HL-60/S4 treated with phorbol 12-myristate 13-acetate at 8.2 ng/mL for 4 days and 3 days (cell line): ENCODE measurements around the gene ADAMTS17.

Experiments used
- in situ Hi-C: fragments of 300-500 bp; cut with MboI; formaldehyde crosslinking; loops from 2 replicates; pipeline ENCODE4 v1.15.0; 2022; ENCODE audit warnings: low sequenced_read_pairs

The ADAMTS17 gene

GRCh38 chr15:100059094-100059493 is 282.7 kb downstream of the ADAMTS17 start:
- in situ Hi-C loops = no loop called here

DNA sequence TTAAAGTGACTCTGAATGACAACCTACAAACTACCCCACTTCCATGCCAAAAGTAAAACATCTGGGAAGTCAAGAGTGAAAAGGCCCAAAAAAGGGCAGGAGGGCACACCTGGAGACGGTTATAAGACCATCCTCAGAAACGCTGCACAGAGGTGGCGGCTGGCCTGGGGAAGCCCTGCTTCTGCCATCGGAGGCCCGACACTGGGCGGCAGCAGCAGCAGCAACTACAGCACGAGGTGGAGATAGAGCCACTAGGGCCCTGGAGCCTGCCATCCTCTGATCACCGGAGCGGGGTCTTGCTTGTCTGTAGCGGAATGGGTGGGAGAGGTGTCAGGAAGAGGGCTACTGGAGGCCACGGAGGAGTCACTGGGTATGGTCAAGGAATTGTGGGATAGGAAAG is 283.3 kb downstream of the ADAMTS17 start:
- in situ Hi-C loops = no loop called here

- in situ Hi-C loops = no loop called here
These were observed 284.5 kb downstream of the ADAMTS17 start for GRCh38 chr15:100057281-100057680.

DNA sequence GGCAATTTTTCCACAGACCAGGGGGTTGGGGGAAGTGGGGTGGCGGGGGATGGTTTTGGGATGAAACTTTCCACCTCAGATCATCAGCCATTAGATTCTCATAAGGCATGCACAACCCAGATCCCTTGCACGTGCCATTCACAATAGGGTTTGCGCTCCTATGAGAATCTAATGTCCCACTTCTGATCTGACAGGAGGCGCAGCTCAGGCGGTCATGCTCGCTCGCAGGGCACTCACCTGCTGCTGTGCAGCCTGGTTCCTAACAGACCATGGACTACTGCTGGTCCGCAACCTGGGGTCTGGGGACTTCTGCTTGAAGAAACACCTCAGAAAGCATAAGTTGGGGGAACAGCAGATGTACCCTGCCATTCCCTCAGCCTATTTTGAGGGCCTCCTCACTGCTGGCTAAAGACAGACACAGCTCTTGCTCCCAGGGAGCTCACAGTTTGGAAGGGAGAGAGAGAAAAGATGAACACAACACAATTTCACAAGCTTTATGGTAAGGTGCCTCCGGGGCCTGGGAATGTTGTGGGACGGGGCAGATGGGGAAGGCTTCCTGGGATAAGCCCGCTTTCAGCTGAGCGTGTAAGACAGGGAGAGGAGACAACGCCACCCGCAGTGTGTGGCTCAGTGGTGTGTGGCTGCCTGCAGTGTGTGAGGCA is 285.2 kb downstream of the ADAMTS17 start:
- in situ Hi-C loops = no loop called here

DNA sequence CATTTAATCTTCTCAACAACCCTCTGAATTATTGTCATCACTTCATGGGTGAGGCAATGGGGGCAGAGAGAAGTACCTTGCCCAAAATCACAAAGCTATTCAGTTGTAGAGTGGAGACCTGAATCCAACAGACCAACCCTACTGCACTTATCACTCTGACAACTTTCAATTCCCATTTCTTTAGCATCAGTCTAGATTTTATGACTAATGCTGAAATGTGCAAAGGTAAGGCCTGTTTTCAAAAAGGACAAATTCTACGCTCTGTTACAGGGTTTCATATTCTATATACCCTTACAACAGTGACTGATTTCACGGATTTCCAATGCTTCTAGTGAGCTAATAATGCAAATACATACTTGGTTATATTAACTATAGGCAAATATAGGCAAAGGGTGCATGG is 286.0 kb downstream of the ADAMTS17 start:
- in situ Hi-C loops = no loop called here

DNA sequence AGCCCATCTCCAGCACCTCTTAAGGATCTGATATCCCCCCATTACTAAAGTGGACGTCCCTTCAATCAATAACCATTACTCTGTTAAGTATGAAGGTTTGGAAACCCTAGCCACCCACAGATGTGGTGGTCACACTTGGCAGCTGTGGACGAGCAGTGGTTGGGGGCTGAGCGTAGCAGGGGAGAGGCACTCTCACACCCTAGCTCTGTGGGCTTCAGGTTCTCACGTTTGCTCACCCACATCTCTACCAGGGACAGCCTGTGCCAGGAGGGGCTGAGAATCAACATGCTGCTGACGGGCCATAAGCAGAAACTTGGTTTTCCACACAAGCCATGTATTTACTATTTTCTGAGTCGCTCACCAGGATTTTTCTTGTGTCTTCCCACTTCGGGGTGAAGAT is 287.2 kb downstream of the ADAMTS17 start:
- in situ Hi-C loops = no loop called here

DNA sequence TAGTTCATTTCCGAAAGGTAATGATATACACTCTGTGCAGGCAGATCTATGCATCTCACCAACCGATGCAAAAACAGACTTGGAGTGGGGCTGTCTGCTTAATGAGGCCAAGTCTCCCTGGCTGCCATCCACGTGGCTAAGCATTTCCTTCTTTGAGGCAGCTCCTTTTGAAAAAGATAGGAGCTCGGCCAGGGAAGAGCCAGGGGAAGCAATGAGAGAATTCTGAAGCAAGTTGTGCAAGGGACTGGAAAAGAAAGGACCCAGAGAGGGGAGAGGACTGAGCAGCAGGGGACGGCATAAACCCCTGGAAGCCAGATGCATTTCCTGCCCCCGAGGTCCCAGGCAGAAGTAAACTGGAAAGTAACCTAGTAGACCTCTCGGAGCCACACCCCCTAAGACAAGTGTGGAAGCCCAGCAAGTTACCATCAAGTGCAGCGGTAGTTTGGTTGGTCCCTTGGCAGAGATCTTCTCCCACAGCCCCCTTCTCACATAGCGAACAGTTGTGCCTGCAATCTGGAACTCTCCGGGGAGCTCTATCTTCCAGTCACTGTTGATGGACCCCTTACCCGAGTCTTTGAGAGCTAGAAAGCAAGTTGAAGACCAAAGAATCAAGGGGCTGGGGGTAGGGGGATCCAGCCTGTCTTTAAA is 288.2 kb downstream of the ADAMTS17 start:
- in situ Hi-C loops = no loop called here

GRCh38 chr15:100052716-100053473 is 288.9 kb downstream of the ADAMTS17 start:
- in situ Hi-C loops = no loop called here

- in situ Hi-C loops = no loop called here
These were observed 290.6 kb downstream of the ADAMTS17 start for GRCh38 chr15:100050877-100051786.

DNA sequence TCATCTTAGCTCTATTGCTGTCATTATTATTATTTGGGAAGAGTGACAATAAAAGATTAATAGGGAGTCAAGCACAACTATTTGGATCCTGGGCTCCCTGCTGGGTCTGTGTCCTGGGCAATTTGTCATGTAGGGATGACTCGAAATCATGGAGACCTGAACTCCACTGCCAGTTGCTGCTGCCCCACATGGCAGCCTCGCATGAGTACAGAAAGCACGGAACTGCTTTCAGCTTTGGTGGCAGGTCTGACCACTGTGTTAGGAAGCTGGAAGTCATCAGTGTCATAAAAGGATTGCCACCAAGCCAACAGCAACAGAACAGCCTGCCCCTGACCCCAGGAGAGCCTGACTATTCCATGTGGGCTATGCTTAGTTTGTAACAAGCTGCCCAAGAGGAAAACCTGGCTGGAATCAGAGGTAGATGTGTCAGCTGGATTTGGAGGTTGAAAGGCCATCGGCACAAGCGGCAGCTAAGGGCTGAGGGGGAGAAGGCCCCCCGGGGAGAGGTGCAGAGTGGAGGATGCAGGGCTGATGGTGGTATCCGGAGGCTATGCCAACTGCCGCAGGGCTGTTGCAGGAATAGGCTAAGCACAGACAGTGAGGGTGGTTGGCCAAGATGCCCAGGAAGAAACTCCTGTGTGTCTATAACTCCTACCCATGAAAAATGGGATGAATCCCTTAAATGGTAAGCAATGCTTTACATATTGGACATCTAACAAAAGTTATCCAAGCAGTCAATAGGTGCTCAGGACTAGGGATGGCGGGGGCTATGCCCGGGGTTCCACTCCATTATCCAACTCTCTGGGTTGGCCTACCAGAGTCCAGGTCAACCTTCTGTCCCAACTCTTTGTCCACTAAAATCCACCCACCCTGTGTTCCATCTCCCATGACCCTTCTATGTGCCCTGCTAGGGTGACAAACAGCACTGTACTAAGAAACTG is 291.6 kb downstream of the ADAMTS17 start:
- in situ Hi-C loops = no loop called here

DNA sequence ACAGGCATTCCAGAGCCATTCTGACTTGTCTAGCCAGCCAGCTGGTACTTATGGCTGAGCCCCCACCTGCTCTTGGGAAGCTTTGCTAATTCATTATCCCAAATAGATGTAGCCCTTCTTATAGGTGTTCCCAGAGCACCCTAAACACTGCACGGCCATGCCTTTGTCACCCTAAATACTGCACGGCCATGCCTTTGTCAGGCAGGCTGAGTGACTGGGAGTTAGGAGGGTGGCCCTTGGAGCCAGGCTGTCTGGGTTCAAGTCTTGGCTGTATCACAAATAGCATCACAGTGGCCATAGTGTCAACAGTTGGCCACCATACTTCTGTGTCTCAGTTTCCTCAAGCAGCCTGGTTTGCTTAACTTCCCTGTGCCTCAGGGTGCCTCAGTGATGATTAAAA is 292.3 kb downstream of the ADAMTS17 start:
- in situ Hi-C loops = no loop called here

- in situ Hi-C loops = no loop called here
These were observed 293.0 kb downstream of the ADAMTS17 start for GRCh38 chr15:100048736-100049135.

DNA sequence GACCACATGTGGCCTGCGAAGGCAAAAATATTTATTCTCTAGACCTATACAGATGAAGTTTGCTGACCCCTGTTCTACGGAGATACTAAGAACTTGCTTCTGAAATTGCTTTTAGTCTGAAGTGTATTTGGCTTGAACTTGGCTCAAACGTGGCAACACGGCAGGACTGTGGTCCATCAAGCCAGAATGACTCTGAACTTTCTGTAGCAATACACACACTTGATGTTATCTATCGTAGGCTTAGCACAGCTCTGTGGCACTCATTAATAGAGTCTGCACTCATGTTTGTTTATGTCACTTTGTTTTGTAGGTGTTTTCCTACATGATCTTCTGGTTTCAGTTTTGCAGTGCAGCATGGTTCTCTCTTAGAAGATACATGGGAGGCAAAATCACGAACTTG is 298.1 kb downstream of the ADAMTS17 start:
- in situ Hi-C loops = no loop called here

DNA sequence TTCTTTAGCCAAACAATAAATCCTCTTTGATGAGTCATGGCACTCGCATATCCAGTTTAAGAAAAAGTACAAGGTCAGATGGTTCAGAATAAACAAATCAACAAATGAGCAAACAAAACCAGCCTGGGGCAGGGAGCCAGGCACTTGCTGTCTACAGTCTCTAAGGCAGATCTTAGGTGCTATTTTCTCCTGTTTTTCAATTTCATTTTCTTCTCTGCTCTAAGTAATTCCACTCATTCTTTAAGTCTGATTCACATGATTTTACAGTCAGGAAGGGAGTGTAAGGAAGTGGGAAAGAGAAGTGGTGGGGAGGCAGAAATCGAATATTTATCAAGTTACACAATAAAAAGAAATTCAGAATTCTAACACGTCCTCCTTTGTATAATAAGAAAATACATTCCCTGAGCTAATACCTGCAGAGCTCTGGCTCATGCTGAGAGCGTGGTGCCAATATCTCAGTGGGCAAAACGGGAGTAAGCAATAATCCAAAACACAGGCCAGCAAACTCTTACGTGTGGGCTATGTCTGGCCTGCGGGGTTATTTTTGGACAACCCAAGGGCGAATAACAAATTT is 298.6 kb downstream of the ADAMTS17 start:
- in situ Hi-C loops = no loop called here

GRCh38 chr15:100042558-100042957 is 299.2 kb downstream of the ADAMTS17 start:
- in situ Hi-C loops = no loop called here

GRCh38 chr15:100041127-100041828 is 300.5 kb downstream of the ADAMTS17 start:
- in situ Hi-C loops = no loop called here

- in situ Hi-C loops = no loop called here
These were observed 301.8 kb downstream of the ADAMTS17 start for GRCh38 chr15:100039994-100040393.

DNA sequence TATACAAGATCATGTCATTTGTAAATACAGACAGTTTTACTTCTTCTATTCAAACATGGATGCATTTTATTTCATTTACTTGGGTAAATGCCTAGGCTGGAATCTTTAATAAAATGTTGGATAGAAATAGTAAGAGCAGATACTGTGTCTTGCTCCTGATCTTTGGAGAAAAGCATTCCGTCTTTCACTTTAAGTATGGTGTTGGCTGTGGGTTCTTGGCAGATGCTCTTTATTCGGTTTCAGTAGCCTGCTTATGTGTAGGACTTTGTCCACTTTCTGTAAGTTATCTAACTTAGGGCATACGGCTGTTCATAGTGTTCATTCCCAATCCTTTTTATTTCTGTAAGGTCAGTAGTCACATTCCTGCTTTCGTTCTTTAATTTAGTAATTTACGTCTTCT is 303.0 kb downstream of the ADAMTS17 start:
- in situ Hi-C loops = no loop called here

- in situ Hi-C loops = no loop called here
These were observed 303.9 kb downstream of the ADAMTS17 start for GRCh38 chr15:100037901-100038300.
